A549 (cell line): ENCODE results near the gene C11orf91.

Experiments used
- MAFK ChIP-seq: fragments of 450-650 bp; IDR thresholded peaks from 2 replicates; pipeline ENCODE4 v1.6.1; 2014; ENCODE audit not compliant: partially characterized antibody
- TF ChIP-seq, protein P1 (sequence below): fragments of >200 bp; sonication (Bioruptor Twin); formaldehyde crosslinking; IDR thresholded peaks from 3 replicates; pipeline ENCODE4 v1.5.1; 2016

DNA sequence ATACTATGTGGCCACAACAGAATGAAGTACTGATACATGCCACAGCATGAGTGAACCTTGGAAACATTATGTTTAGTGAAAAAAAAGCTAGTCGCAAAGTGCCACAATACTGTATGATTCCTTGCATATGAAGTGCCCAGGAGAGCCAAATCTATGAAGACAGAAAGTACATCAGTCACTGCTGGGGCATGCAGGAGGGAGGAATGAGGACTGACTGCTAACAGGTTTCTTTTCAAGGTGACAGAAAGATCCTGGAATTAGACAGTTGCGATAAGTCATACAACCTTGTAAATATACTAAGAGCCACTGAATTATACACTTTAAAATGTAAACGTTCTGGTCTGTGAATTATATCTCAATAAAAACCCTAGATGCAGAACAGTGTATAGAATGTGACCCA, 11.8 kb upstream of the C11orf91 start:
- TF ChIP-seq, protein P1, sequence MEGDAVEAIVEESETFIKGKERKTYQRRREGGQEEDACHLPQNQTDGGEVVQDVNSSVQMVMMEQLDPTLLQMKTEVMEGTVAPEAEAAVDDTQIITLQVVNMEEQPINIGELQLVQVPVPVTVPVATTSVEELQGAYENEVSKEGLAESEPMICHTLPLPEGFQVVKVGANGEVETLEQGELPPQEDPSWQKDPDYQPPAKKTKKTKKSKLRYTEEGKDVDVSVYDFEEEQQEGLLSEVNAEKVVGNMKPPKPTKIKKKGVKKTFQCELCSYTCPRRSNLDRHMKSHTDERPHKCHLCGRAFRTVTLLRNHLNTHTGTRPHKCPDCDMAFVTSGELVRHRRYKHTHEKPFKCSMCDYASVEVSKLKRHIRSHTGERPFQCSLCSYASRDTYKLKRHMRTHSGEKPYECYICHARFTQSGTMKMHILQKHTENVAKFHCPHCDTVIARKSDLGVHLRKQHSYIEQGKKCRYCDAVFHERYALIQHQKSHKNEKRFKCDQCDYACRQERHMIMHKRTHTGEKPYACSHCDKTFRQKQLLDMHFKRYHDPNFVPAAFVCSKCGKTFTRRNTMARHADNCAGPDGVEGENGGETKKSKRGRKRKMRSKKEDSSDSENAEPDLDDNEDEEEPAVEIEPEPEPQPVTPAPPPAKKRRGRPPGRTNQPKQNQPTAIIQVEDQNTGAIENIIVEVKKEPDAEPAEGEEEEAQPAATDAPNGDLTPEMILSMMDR: no peak
- no peak for TF ChIP-seq MAFK
